Vagina (tissue), 2 donors: ENCODE data around the gene SMARCAL1.

ENCODE experiments used
- CTCF ChIP-seq, 3 experiments: fragments of 450-650 bp in 2 of 3; fragments of 200-600 bp in 1 of 3; sonication (generic) in 1 of 3; IDR thresholded peaks; one replicate each; pipeline ENCODE4 v1.5.1; 2017 to 2019; ENCODE audit warnings: antibody characterized with exemption in 3 of 3, mild to moderate bottlenecking in 2 of 3, moderate library complexity in 2 of 3
- POLR2AphosphoS5 ChIP-seq, 2 donors: sonication (generic); formaldehyde crosslinking; IDR thresholded peaks; one replicate each; pipeline ENCODE4 v1.9.0; 2017; ENCODE audit warnings: antibody characterized with exemption in 2 of 2, mild to moderate bottlenecking in 2 of 2, low read depth in 1 of 2; ENCODE audit not compliant: insufficient read depth in 1 of 2

- TF ChIP-seq POLR2AphosphoS5 (IDR thresholded peaks at IDR 0.05; ENCODE audit: insufficient read depth in 1 of 2, low read depth in 1 of 2), result no peak
- TF ChIP-seq CTCF (IDR thresholded peaks at IDR 0.05), result no peak
Measured at GRCh38 chr2:216418981-216419380, 6.7 kb downstream of the SMARCAL1 start.
